ENCODE results near the gene BTBD1.
"Not testable (repeated sequence)": the region's sequence is repeated elsewhere in the genome, so short reads cannot be mapped to it uniquely, and the experiment has no call there.

The BTBD1 gene

GRCh38 chr15:83053151-83053550, 13.9 kb downstream of the BTBD1 start:
- no peak for DNase-seq

DNA sequence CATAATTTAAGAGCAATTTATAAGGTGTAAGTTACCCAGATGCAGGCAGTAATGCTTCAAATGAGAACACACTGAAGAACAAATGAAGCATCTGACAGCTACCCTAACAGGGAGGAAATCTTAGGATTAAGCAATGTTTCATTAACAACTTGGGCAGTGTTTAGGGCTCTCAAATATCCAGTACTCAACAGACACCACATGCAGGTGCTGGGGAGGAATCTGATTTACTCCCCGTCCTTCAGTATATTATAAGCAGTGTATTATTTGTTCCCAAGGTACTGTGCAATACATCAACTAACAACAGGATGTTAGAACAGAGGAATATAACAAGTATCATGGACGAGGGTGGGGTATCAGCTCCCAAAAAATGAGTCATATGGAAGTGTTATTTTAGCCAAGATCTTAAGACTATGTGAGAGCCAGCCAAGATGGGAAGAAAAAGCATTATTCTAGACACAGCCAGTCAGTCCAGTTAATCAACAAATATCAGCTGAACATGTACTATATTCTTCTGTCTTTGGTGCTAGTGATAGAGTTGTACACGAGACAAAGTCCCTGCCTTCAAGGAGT, 20.4 kb downstream of the BTBD1 start:
- DNase-seq: no peak

GRCh38 chr15:83044156-83044555, 22.9 kb downstream of the BTBD1 start:
- DNase-seq: no peak

GRCh38 chr15:83039206-83039605, 27.8 kb downstream of the BTBD1 start:
- no peak for DNase-seq

- no peak for DNase-seq
These were observed 30.8 kb downstream of the BTBD1 start for GRCh38 chr15:83036253-83036652.

DNA sequence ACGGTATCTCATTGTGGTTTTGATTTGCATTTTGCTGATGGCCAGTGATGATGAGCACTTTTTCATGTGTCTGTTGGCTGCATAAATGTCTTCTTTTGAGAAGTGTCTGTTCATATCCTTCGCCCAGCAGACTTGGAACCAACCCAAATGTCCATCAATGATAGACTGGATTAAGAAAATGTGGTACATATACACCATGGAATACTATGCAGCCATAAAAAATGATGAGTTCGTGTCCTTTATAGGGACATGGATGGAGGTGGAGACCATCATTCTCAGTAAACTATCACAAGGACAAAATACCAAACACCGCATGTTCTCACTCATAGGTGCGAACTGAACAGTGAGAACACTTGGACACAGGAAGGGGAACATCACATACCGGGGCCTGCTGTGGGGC, 35.8 kb downstream of the BTBD1 start:
- DNase-seq: not testable (repeated sequence)

DNA sequence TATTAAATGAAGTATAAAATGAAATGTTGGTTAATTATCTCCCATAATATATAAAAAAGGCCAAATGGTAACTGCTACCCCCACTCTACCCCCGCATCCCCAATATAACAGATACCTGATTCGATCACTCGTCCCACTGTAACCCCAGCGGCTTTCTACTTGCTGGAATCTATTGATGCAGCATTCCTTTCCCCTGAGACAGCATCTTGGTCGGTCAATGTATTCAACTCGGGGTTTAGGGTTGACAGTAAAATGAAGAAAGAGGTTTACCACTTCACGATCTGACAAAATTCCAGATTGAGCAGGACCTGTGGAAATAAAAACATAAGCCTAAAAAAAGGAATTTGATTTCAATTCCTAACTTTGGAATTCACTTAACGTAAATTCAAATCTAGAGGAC, 37.0 kb downstream of the BTBD1 start:
- DNase-seq: no peak

DNA sequence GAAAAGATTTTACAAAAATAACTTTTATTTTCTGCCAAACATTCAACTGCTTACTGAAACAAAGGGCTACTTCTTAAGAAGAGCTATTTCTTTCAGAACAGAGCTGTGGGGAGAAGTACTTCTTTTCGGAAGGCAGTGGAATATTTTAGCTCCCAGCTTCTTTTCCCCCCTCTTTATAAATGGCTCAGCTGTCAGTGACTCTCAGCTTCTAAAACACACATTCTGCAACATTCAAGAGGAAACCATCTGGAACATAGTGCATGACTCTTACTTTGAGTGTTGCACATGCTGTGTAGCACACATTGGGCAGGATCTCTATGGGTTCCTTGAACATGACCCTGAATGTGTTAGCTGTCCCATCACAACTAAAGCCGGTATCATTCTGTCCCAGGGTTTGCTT, 48.6 kb downstream of the BTBD1 start:
- no peak for DNase-seq

DNA sequence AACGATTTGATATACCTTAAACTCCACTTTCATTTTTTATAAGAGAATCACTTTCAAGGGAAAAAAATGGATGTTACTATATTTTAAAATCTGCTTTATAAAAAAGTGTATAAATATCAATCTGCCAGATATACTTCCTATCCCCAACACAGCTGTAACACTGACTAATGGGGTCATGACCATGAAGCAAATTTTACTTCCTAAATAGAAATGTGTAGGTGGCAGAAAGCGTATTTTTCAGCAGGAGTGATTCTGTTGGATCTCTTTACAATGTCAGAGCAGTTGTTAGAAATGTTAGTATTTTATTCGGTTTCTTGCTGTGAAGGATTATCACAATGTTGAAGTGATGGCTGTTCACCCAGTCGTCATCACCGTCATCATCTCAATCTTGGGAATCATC, 50.1 kb downstream of the BTBD1 start:
- no peak for DNase-seq

DNA sequence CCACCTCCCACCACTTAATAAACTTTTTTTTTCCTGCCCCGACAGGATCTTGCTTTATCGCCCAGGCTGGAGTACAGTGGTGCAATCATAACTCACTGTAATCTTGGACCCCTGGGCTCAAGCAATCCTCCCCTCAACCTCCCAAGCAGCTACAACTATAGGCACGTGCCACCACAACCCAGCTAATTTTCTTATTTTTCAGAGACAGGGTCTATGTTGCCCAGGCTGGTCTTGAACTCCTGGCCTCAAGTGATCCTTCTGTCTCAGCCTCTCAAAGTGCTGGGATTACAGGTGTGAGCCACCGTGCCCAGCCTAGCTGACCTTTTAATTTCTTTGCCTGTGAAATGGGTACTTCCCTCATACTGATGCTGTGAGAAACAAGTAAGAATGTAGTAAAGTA, 51.7 kb downstream of the BTBD1 start:
- no peak for DNase-seq

- DNase-seq: no peak
These were observed 52.8 kb downstream of the BTBD1 start for GRCh38 chr15:83014205-83014653.

GRCh38 chr15:83012636-83013035, 54.4 kb downstream of the BTBD1 start:
- DNase-seq: no peak

- DNase-seq: no peak
These were observed 55.0 kb downstream of the BTBD1 start for GRCh38 chr15:83012076-83012426.

DNA sequence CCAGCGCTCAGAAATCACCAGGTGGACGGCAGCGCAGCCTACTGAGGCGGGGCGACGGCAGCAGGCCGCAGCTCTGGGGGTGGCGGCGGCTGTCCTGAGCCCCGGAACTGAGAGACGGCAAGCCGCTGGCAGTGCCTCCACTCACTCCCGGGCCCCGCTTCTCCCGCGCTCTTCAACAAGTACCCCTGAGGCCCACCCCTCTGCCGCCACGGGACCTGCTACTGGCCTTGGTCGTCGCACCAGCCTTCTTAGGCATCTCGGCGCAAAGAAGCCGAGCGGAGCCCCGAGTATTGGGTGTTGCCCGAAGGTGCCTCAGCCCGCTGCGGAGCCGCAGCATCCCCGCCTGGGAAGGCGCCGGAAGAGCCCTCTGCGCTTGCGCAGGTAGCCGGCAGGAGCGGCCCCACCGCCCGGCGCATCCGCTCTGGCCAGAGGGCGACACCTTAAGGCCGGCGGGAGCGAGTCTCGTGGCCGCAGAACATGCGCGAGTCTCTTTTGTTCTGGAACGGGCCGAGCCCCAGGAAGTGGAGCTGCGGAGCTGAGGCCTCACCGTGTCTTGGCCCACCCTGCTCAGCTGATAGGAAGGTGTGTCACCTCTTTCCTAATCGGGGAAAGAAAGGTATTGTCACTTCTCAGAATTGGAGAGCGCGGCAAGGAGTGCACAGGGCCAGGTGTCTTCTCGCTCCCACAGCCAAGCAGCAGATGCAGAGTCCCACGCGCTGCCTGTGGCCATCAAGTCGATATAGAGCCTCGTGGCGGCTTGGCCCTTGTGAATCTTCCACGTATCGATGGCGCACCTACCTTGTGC, 55.6 kb downstream of the BTBD1 start, which contains the start of gene C15orf40:
Gene C15orf40 (minus strand): TSS at position 369 of the 805 bp plus-strand sequence. CDS start 32 bp downstream, at position 337.
- peak; percentile 54 for DNase-seq

GRCh38 chr15:83010709-83011270, 56.3 kb downstream of the BTBD1 start:
- peak; percentile 14 for DNase-seq

- not testable (repeated sequence) for DNase-seq
These were observed 66.4 kb downstream of the BTBD1 start for GRCh38 chr15:83000672-83001031.

GRCh38 chr15:82999905-83000671, 67.0 kb downstream of the BTBD1 start:
- peak; percentile 16 for DNase-seq

DNA sequence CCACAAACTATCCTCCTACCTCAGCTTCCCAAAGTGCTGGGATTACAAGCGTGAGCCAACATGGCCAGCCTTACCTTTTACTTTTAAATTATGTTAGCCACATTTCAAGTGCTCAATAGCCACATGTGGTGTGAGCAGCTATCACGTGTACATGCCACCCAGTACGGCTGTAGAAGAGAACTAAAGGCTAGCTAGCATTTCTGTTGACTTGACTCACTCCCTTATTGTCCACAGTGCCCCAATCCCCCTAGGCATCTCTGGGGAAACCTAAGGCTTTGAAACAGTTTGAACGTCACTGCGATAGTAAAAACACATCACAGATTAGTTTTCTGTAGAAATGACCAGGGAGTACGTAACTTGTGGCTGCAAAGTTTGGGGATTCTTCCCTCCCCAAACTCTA, 67.6 kb downstream of the BTBD1 start:
- DNase-seq: no peak

DNA sequence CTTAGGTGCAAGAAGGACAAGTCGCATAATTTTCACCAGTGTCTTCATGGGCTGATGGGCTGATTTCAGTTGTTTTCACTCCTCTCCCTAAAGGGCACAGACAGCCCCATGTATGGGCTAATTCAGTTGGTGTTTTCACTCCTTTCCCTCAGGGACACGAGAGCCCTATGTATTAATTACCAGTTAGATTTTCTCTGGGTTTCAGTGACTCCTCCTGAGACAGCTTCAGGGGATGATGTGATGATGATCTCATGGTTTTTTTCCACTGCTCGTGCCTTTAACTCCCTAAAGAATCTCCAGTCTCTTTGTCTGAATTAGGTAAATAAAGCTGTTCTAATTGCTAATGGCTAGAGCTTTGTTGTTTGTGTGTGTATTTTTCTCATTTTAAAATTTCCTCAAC, 71.1 kb downstream of the BTBD1 start:
- no peak for DNase-seq

GRCh38 chr15:82995076-82995475, 72.0 kb downstream of the BTBD1 start:
- DNase-seq: no peak

- no peak for DNase-seq
These were observed 73.9 kb downstream of the BTBD1 start for GRCh38 chr15:82993144-82993543.

GRCh38 chr15:82992436-82992998, 74.5 kb downstream of the BTBD1 start:
- DNase-seq: no peak

DNA sequence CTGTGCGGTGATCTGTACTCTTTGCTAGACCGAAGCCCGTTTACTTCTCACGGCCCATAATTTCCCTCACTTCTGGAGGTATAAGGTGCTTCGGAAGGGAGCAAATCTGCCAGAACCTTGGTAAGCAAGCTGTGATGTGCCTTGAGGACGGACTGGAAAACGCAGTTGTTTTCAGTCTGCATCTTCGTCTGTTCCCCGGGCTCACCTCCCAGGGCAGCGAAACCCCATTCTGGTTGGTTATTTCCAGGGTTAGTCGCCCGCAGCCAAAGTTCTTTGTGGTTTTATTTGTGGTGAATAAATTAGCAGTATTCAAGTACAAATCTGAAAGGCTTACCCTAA, 80.6 kb downstream of the BTBD1 start:
- DNase-seq: no peak
